SK-N-SH (cell line): ENCODE results near the gene ZNF180.

Experiments
- CTCF ChIP-seq: fragments of 200-600 bp; sonication (generic); IDR thresholded peaks from 2 replicates; pipeline ENCODE4 v1.6.1; 2017; ENCODE audit warnings: antibody characterized with exemption, mild to moderate bottlenecking, moderate library complexity
- EP300 ChIP-seq, 2 experiments: IDR thresholded peaks; 2 replicates each; pipeline versions ENCODE4 v1.4.0 to v1.6.1; 2012; ENCODE audit warnings: borderline replicate concordance in 1 of 2, low read depth in 1 of 2, low read length in 1 of 2
- GABPA ChIP-seq: IDR thresholded peaks from 2 replicates; pipeline ENCODE4 v1.4.0; 2012; ENCODE audit warnings: low read depth, mild to moderate bottlenecking
- JUND ChIP-seq: IDR thresholded peaks from 2 replicates; pipeline ENCODE4 v1.4.0; 2012
- MAX ChIP-seq: IDR thresholded peaks from 2 replicates; pipeline ENCODE4 v1.4.0; 2012; ENCODE audit warnings: low read depth
- POLR2AphosphoS5 ChIP-seq: IDR thresholded peaks from 2 replicates; pipeline ENCODE4 v1.6.1; 2012; ENCODE audit warnings: low read depth, low read length
- RAD21 ChIP-seq: IDR thresholded peaks from 2 replicates; pipeline ENCODE4 v1.6.1; 2012; ENCODE audit warnings: mild to moderate bottlenecking, low read length
- RFX5 ChIP-seq: IDR thresholded peaks from 2 replicates; pipeline ENCODE4 v1.6.1; 2012; ENCODE audit warnings: mild to moderate bottlenecking, improper control_type of control experiment, low read length
- RXRA ChIP-seq: IDR thresholded peaks from 2 replicates; pipeline ENCODE4 v1.4.0; 2012; ENCODE audit warnings: low read depth, mild to moderate bottlenecking, borderline replicate concordance
- SIN3A ChIP-seq: IDR thresholded peaks from 2 replicates; pipeline ENCODE4 v1.6.1; 2012; ENCODE audit warnings: low read depth, mild to moderate bottlenecking, low read length, moderate library complexity, borderline replicate concordance
- TAF1 ChIP-seq: IDR thresholded peaks from 2 replicates; pipeline ENCODE4 v1.6.1; 2012; ENCODE audit warnings: low read depth, mild to moderate bottlenecking, low read length, moderate library complexity, borderline replicate concordance
- USF2 ChIP-seq: fragments of 150-350 bp; IDR thresholded peaks from 2 replicates; pipeline ENCODE4 v1.6.1; 2017; ENCODE audit warnings: antibody characterized with exemption, low read length, low read depth, borderline replicate concordance
- YY1 ChIP-seq: IDR thresholded peaks from 2 replicates; pipeline ENCODE4 v1.4.0; 2012; ENCODE audit warnings: low read depth, mild to moderate bottlenecking

GRCh38 chr19:44455100-44455499, 45.2 kb downstream of the ZNF180 start:
- TF ChIP-seq GABPA, result no peak
- no peak for TF ChIP-seq SIN3A
- TF ChIP-seq CTCF, result no peak
- no peak for TF ChIP-seq POLR2AphosphoS5
- TF ChIP-seq RFX5, result no peak
- TF ChIP-seq YY1, result no peak
- TF ChIP-seq MAX, result no peak
- no peak for TF ChIP-seq RXRA
- no peak for TF ChIP-seq EP300 (IDR thresholded peaks at IDR 0.05; ENCODE audit: borderline replicate concordance in 1 of 2, low read depth in 1 of 2, low read length in 1 of 2)
- TF ChIP-seq TAF1, result no peak
- TF ChIP-seq RAD21, result no peak
- no peak for TF ChIP-seq JUND
- no peak for TF ChIP-seq USF2
